H1 (cell line): ENCODE data around the gene CSKMT. TPM values are rescaled to one million over a fixed set of nuclear protein-coding genes. Genes with fewer than 3 reads are reported as not detected.

Source experiments
- CTCF ChIA-PET: fragments of 300-600 bp; sonication (Branson Sonifier 250); formaldehyde crosslinking; loops from one replicate; lab custom pipeline; 2021; ENCODE audit not compliant: partially characterized antibody; lab: Charles Lee
- POLR2A ChIA-PET: fragments of 300-600 bp; sonication (Branson Sonifier 250); formaldehyde crosslinking; loops from one replicate; lab custom pipeline; 2021; ENCODE audit warnings: inconsistent platforms; ENCODE audit not compliant: partially characterized antibody; lab: Charles Lee
- DNase-seq, 2 experiments: peaks; one replicate each; pipeline versions ENCODE4 v3.0.0 to v3.0.0-alpha.2; 2010 to 2022; ENCODE audit warnings: low spot score in 2 of 2, low read depth in 1 of 2, mixed read lengths in 1 of 2
- FAIRE-seq: peaks from 2 replicates; lab custom pipeline; 2011; peaks lifted over from hg19 to GRCh38; lab: Jason Lieb, UNC
- H2AFZ ChIP-seq: 2 replicates; pipeline ENCODE4 v1.8.1; 2012; ENCODE audit warnings: low read length, inconsistent platforms
- H2AK5ac ChIP-seq: 2 replicates; pipeline ENCODE4 v1.6.1; 2013; ENCODE audit warnings: low read depth, low read length
- H2BK120ac ChIP-seq: replicated peaks from 2 replicates; pipeline ENCODE3; 2013; ENCODE audit warnings: low read depth, low read length, inconsistent platforms
- H2BK12ac ChIP-seq: 2 replicates; pipeline ENCODE4 v1.6.1; 2013; ENCODE audit warnings: low read depth, low read length
- H2BK15ac ChIP-seq: 2 replicates; pipeline ENCODE4 v1.6.1; 2013; ENCODE audit warnings: low read length
- H2BK20ac ChIP-seq: 2 replicates; pipeline ENCODE4 v1.6.1; 2013; ENCODE audit warnings: low read length
- H2BK5ac ChIP-seq: 2 replicates; pipeline ENCODE4 v1.6.1; 2013; ENCODE audit warnings: low read depth, low read length
- H3K14ac ChIP-seq: 2 replicates; pipeline ENCODE4 v1.6.1; 2013; ENCODE audit warnings: inconsistent platforms; ENCODE audit not compliant: insufficient read length
- H3K18ac ChIP-seq: 2 replicates; pipeline ENCODE4 v1.6.1; 2013; ENCODE audit warnings: low read length; ENCODE audit errors: extremely low read depth
- H3K23ac ChIP-seq: 2 replicates; pipeline ENCODE4 v1.6.1; 2013; ENCODE audit warnings: inconsistent platforms; ENCODE audit not compliant: insufficient read length
- H3K23me2 ChIP-seq: 2 replicates; pipeline ENCODE4 v1.6.1; 2013; ENCODE audit warnings: low read depth, low read length
- H3K27ac ChIP-seq: 2 replicates; pipeline ENCODE4 v1.6.1; 2011; ENCODE audit warnings: low read depth, low read length, inconsistent platforms
- H3K27me3 ChIP-seq, 4 experiments: replicated peaks in 1 of 4; 1 replicate in 1 of 4; 2 replicates in 3 of 4; pipeline versions ENCODE4 v1.6.1 to v1.8.1; 2011 to 2013; ENCODE audit warnings: low read length in 3 of 4, mild to moderate bottlenecking in 3 of 4, inconsistent platforms in 2 of 4, mixed read lengths in 2 of 4, moderate library complexity in 1 of 4; ENCODE audit not compliant: control insufficient read depth in 3 of 4, insufficient read depth in 3 of 4; ENCODE audit errors: extremely low read depth in 1 of 4
- H3K36me3 ChIP-seq, 4 experiments: 2 replicates each; pipeline versions ENCODE4 v1.6.1 to v1.8.1; 2011 to 2013; ENCODE audit warnings: mild to moderate bottlenecking in 4 of 4, low read length in 3 of 4, moderate library complexity in 2 of 4, control low read depth in 1 of 4, inconsistent platforms in 1 of 4; ENCODE audit not compliant: insufficient read depth in 4 of 4, control insufficient read depth in 2 of 4
- H3K4ac ChIP-seq: replicated peaks from 2 replicates; pipeline ENCODE3; 2013; ENCODE audit warnings: low read length, low read depth, mixed read lengths, inconsistent platforms; ENCODE audit not compliant: insufficient read length
- H3K4me1 ChIP-seq, 4 experiments: replicated peaks in 1 of 4; 1 replicate in 1 of 4; 2 replicates in 3 of 4; pipeline versions ENCODE4 v1.6.1 to v1.8.1; 2011 to 2013; ENCODE audit warnings: low read length in 3 of 4, inconsistent platforms in 2 of 4, mixed read lengths in 1 of 4; ENCODE audit not compliant: insufficient read depth in 4 of 4, control insufficient read depth in 3 of 4
- H3K4me2 ChIP-seq, 2 experiments: 2 replicates each; pipeline versions ENCODE4 v1.6.1 to v1.8.1; 2011 to 2013; ENCODE audit warnings: low read depth in 2 of 2, low read length in 2 of 2, control low read depth in 1 of 2, inconsistent platforms in 1 of 2, mild to moderate bottlenecking in 1 of 2; ENCODE audit not compliant: insufficient read depth in 1 of 2
- H3K4me3 ChIP-seq, 4 experiments: fragments of 200-600, 300-600 bp in 1 of 4; sonication (generic), shearing (Covaris generic), sonication (Bioruptor Twin) in 1 of 4; 2 replicates each; pipeline versions ENCODE4 v1.5.1 to v1.8.1; 2011 to 2016; ENCODE audit warnings: low read length in 4 of 4, low read depth in 3 of 4, control low read depth in 2 of 4, inconsistent platforms in 2 of 4, mild to moderate bottlenecking in 2 of 4, mixed read lengths in 1 of 4, moderate library complexity in 1 of 4; ENCODE audit not compliant: insufficient read depth in 2 of 4; ENCODE audit errors: extremely low read depth in 1 of 4
- H3K56ac ChIP-seq: replicated peaks from 2 replicates; pipeline ENCODE3; 2013; ENCODE audit warnings: low read depth, mild to moderate bottlenecking, mixed read lengths, low read length, inconsistent platforms; ENCODE audit not compliant: insufficient read length
- H3K79me1 ChIP-seq: 2 replicates; pipeline ENCODE4 v1.6.1; 2013; ENCODE audit warnings: low read depth, low read length, control low read depth
- H3K79me2 ChIP-seq, 2 experiments: 2 replicates each; pipeline versions ENCODE4 v1.6.1 to v1.8.1; 2012 to 2013; ENCODE audit warnings: low read length in 2 of 2, mild to moderate bottlenecking in 2 of 2, inconsistent platforms in 1 of 2; ENCODE audit not compliant: insufficient read depth in 2 of 2, control insufficient read depth in 1 of 2
- H3K9ac ChIP-seq, 4 experiments: replicated peaks in 1 of 4; 1 replicate in 1 of 4; 2 replicates in 3 of 4; pipeline versions ENCODE4 v1.6.1 to v1.8.1; 2011 to 2013; ENCODE audit warnings: low read depth in 3 of 4, low read length in 3 of 4, control low read depth in 2 of 4, mild to moderate bottlenecking in 2 of 4, moderate library complexity in 2 of 4, inconsistent platforms in 1 of 4; ENCODE audit errors: extremely low read depth in 1 of 4
- H3K9me3 ChIP-seq, 2 experiments: 2 replicates each; pipeline versions ENCODE4 v1.6.1 to v1.8.1; 2012 to 2013; ENCODE audit warnings: mild to moderate bottlenecking in 2 of 2, moderate library complexity in 2 of 2, control low read depth in 1 of 2, inconsistent platforms in 1 of 2, low read depth in 1 of 2, low read length in 1 of 2, mixed read lengths in 1 of 2; ENCODE audit not compliant: insufficient read depth in 2 of 2
- H4K20me1 ChIP-seq, 2 experiments: replicated peaks in 1 of 2; 2 replicates each; pipeline versions ENCODE3 to v1.8.1; 2011 to 2013; ENCODE audit warnings: inconsistent platforms in 2 of 2, low read length in 2 of 2, mild to moderate bottlenecking in 1 of 2; ENCODE audit not compliant: insufficient read depth in 2 of 2, control insufficient read depth in 1 of 2
- H4K5ac ChIP-seq: 2 replicates; pipeline ENCODE4 v1.6.1; 2013; ENCODE audit warnings: low read length, low read depth, mixed read lengths, inconsistent platforms; ENCODE audit not compliant: insufficient read length
- H4K8ac ChIP-seq: 2 replicates; pipeline ENCODE4 v1.8.0; 2013; ENCODE audit warnings: mild to moderate bottlenecking, moderate library complexity, low read length, inconsistent platforms; ENCODE audit not compliant: insufficient read depth; ENCODE audit errors: extremely low read depth
- H4K91ac ChIP-seq: replicated peaks from 2 replicates; pipeline ENCODE3; 2013; ENCODE audit warnings: low read length, mixed read lengths, inconsistent platforms; ENCODE audit not compliant: insufficient read length
- BRCA1 ChIP-seq: IDR thresholded peaks from 2 replicates; pipeline ENCODE4 v1.6.1; 2012; ENCODE audit warnings: low read depth, low read length, improper control_type of control experiment
- SP4 ChIP-seq: IDR thresholded peaks from 2 replicates; pipeline ENCODE4 v1.6.1; 2012; ENCODE audit warnings: low read length, inconsistent platforms
- WGBS, 2 experiments: shearing (Covaris generic) in 1 of 2; methylation state at CpG; one replicate each; pipeline versions ENCODE4 v1.1.6 to v1.1.7; 2013 to 2015; ENCODE audit warnings: low lambda C conversion rate in 2 of 2, mixed read lengths in 2 of 2, inconsistent platforms in 1 of 2, low coverage in 1 of 2, missing lambda C conversion rate in 1 of 2; ENCODE audit not compliant: insufficient replicate concordance in 2 of 2, insufficient coverage in 1 of 2, insufficient read length in 1 of 2; ENCODE audit errors: extremely low coverage in 1 of 2, missing lambda C conversion rate in 1 of 2; 5-methylcytosine and 5-hydroxymethylcytosine counted together
- polyA plus RNA-seq, 7 experiments: library from polyadenylated mRNA; depleted of rRNA in 3 of 7; stranded (reverse) in 5 of 7; unstranded in 2 of 7; fragments of >200 nt in 5 of 7; fragments of 200-250 nt in 2 of 7; gene quantifications; 1 replicate in 5 of 7; 2 replicates in 1 of 7; 4 replicates in 1 of 7; pipeline versions ENCODE4 v1.2.1 to v1.2.3, GENCODE V29; 2011 to 2013; ENCODE audit warnings: missing spikeins in 2 of 7, mixed read lengths in 2 of 7
- total RNA-seq: library from RNA; stranded (reverse); fragmentation: NEBNext Ultra II Directional; extraction: Animal tissue kit (Norgen Biotek cat#: 25700); gene quantifications from 2 replicates; pipeline ENCODE4 v1.2.1, GENCODE V29; 2021

Gene CSKMT
- total and polyA plus RNA-seq, 2 of the 8 experiments (the other 6 are each of a cell fraction or from before 2014, with no cell fraction given), result 12.0 to 66.1 TPM

GRCh38 chr11:62644220-62644619, 20.9 kb upstream of the CSKMT start:
- no peak overlapping the region for H4K8ac ChIP-seq
- H2BK5ac ChIP-seq, result no peak overlapping the region
- no peaks in the 10 kb centered on the region; a peak in 2 of 7 replicates for H3K4me1 ChIP-seq
- no peak overlapping the region for H2BK15ac ChIP-seq
- no peak overlapping the region for H3K23ac ChIP-seq
- no peak for FAIRE-seq
- H2BK12ac ChIP-seq, result no peak overlapping the region
- H3K79me1 ChIP-seq, result peaks cover 10% of the 10 kb centered on the region
- peaks cover 3 to 15% of the 10 kb centered on the region in 2 experiments for H4K20me1 ChIP-seq
- ChIA-PET CTCF (interaction anchor here (1.5 kb wide), 1 partner anchor 21 kb away, joined by 8 read pairs; no protein-coding TSS in a partner anchor), POLR2A (interaction anchor here (0.8 to 50.4 kb wide), 10 partner anchors 8 to 70 kb away, joined by 3 to 2041 read pairs (median 4); partner anchors contain the start of genes BSCL2, C11orf98, CSKMT and EEF1G)
- H2AFZ ChIP-seq, result no peak overlapping the region
- no peak overlapping the region; a peak in 1 of 4 replicates for H3K4me2 ChIP-seq
- H3K18ac ChIP-seq, result no peak overlapping the region
- no peaks in the 10 kb centered on the region for H3K27me3 ChIP-seq
- H2BK20ac ChIP-seq, result no peak overlapping the region
- no peak overlapping the region for H3K4ac ChIP-seq
- H3K14ac ChIP-seq, result no peak overlapping the region
- peaks cover 5% of the 10 kb centered on the region; the same call in 1 of the 2 replicates for H3K23me2 ChIP-seq
- TF ChIP-seq BRCA1, result no peak
- no peak for TF ChIP-seq SP4
- no peak overlapping the region for H2AK5ac ChIP-seq
- H3K9me3 ChIP-seq, result no peaks in the 10 kb centered on the region
- H3K9ac ChIP-seq, result no peak overlapping the region
- H3K4me3 ChIP-seq, result no peak overlapping the region
- H3K56ac ChIP-seq, result no peak overlapping the region
- peaks cover 3 to 29% (median 8%) of the 10 kb centered on the region in 4 experiments; a peak in 7 of 8 replicates for H3K36me3 ChIP-seq
- DNase-seq, result no peak
- no peak overlapping the region for H3K27ac ChIP-seq
- H4K91ac ChIP-seq, result no peak overlapping the region
- no peak overlapping the region for H4K5ac ChIP-seq
- WGBS, 2 experiments, result 90% methylated on average over 8 of the region's 8 CpGs; no CpG with 5 or more reads in 1 of the 2 experiments
- no peak overlapping the region for H2BK120ac ChIP-seq
- H3K79me2 ChIP-seq, result peaks cover 7 to 45% of the 10 kb centered on the region in 2 experiments
